GM12892 (cell line): ENCODE results near the gene CDH13.

ENCODE experiments used
- DNase-seq: peaks from one replicate; pipeline ENCODE4 v3.0.0; 2011; ENCODE audit not compliant: insufficient read length
- FAIRE-seq: peaks from 2 replicates; lab custom pipeline; 2011; peaks lifted over from hg19 to GRCh38; lab: Jason Lieb, UNC
- POLR2A ChIP-seq: IDR thresholded peaks from 2 replicates; pipeline ENCODE4 v1.6.1; 2011; ENCODE audit warnings: low read depth, low read length, control low read depth
- POLR2AphosphoS5 ChIP-seq: IDR thresholded peaks from 2 replicates; pipeline ENCODE4 v1.6.1; 2011; ENCODE audit warnings: low read depth, low read length, control low read depth
- TAF1 ChIP-seq: IDR thresholded peaks from 2 replicates; pipeline ENCODE4 v1.6.1; 2011; ENCODE audit warnings: low read depth, mild to moderate bottlenecking, control low read depth, low read length, borderline replicate concordance

The CDH13 gene

DNA sequence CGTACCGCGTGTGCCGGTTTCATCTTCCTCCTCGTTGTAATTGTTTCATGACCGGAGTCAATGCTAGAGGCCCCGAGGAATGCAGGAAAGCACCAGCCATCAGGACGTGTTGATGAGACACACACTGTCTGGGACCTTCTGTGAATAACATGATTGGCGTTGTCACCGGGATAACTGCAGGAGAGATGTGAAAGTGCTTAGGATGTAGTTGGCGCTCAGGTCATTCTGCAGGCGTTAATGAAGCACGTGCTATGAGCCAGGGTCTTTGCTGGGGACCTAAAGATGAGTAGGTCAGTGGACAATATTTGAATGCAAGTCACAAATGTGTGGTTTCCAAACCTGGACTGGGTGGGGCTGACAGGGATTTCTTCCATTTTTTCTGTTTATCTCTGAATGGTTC, 999.4 kb downstream of the CDH13 start:
- FAIRE-seq: no peak
- no peak for TF ChIP-seq TAF1
- no peak for TF ChIP-seq POLR2AphosphoS5
- no peak for TF ChIP-seq POLR2A
- DNase-seq: no peak

DNA sequence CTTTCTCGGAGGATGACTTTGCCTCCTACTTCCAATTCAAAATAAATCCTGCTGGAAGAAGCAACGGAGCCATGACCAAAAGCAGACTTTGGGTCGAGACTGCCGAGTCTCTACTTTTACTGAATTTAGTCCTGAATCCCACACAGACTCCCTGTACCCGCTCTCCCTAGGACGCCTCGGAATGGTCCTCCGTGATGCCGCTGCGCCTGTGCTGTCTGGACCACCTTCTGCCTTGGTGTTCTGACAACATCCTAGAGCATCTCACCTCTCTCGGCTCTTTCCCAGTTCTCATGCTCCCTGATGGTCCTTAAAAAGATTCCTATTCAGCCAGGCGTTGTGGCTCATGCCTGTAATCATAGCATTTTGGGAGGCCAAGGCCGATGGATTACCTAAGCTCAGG, 999.9 kb downstream of the CDH13 start:
- TF ChIP-seq POLR2A (no peak), TAF1 (no peak), POLR2AphosphoS5 (no peak)
- no peak for FAIRE-seq
- DNase-seq: no peak

DNA sequence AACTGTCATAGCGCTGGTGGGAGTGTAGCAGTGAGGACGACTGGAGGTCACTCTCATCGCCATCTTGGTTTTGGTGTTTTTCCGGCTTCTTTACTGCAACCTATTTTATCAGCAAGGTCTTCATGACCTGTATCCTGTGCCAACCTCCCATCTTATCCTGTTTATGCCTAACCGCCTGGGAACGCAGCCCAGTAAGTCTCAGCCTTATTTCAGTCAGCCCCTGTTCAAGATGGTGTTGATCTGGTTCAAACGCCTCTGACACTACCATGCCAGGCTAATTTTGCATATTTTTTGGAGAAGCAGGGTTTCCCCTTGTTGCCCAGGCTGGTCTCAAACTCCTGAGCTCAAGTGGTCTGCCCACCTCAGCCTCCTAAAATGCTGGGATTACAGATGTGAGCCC, 1001.2 kb downstream of the CDH13 start:
- no peak for FAIRE-seq

GRCh38 chr16:83629426-83629825, 1002.7 kb downstream of the CDH13 start:
- no peak for DNase-seq
- TF ChIP-seq POLR2AphosphoS5 (no peak), POLR2A (no peak), TAF1 (no peak)
- FAIRE-seq: no peak

More for the DNA sequence above, 1001.2 kb downstream of the CDH13 start:
- no peak for TF ChIP-seq TAF1
- no peak for DNase-seq

DNA sequence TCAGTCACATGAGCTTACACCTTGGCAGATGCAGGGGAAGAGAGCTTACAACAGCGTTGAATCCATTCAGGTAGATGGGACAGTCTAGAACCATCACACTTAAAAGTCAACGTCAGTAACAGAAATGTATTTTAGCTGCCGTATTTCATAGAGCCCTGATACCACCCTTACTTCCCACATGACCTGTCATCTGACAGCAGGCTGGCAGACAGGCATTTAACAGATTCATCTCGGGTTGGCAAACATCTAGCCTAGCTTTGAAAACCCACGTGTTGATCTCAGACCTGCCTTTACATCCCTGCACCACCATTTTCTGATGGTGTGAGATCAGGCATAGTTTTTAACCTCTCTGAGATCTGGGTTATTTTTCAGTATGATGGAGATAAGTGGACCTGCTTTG, 1003.1 kb downstream of the CDH13 start:
- DNase-seq (no peak), FAIRE-seq (no peak)
- no peak for TF ChIP-seq TAF1
- no peak for TF ChIP-seq POLR2A
- TF ChIP-seq POLR2AphosphoS5: no peak

DNA sequence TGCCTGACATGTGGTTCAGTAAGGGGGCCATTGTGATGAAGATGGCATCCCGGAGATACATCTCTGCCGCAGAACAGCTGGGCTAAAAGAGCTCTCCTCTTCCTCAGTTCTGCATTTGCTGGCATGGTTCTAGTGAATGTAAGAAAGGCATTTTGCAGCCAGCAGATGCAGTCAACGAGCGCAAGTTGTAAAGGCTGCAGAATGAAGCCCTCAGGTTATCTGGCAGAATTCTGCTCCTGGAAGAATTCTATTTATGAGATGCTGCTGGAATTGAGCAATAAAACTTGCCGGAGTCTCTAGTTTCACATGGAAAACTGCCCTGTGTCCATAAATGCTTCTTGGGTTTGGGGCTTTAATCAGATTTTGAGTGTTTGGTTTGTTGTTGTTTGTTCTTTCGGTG, 1004.2 kb downstream of the CDH13 start:
- no peak for TF ChIP-seq TAF1
- no peak for TF ChIP-seq POLR2AphosphoS5
- no peak for TF ChIP-seq POLR2A
- FAIRE-seq: no peak
- no peak for DNase-seq

- no peak for TF ChIP-seq TAF1
- no peak for TF ChIP-seq POLR2AphosphoS5
- TF ChIP-seq POLR2A: no peak
- no peak for FAIRE-seq
These were observed 1006.5 kb downstream of the CDH13 start for GRCh38 chr16:83633286-83633685.

GRCh38 chr16:83648347-83648746, 1021.6 kb downstream of the CDH13 start:
- DNase-seq (no peak), FAIRE-seq (no peak)
- TF ChIP-seq POLR2A: no peak
- TF ChIP-seq POLR2AphosphoS5: no peak
- no peak for TF ChIP-seq TAF1

More at GRCh38 chr16:83633286-83633685, 1006.5 kb downstream of the CDH13 start:
- DNase-seq: no peak

DNA sequence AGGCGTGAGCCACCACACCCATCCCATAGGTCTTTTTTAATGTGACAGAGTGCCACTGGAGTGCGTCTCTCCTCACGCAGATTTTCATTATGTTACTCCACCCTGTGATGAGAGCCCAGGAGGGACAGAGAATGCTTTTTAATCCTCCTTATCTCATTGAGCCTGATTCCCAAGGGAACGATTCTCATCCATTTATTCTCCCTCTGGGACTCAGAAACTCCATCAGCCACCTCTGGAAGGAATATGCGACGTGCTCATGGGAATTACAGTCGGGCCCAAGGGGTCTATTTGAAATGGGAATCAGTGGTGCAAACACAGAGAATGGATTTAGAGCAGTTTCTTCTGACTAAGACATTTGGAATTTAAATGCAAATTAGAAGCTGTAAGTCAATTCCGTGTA, 1025.1 kb downstream of the CDH13 start:
- no peak for DNase-seq
- no peak for FAIRE-seq
- TF ChIP-seq TAF1: no peak
- TF ChIP-seq POLR2A: no peak
- no peak for TF ChIP-seq POLR2AphosphoS5

DNA sequence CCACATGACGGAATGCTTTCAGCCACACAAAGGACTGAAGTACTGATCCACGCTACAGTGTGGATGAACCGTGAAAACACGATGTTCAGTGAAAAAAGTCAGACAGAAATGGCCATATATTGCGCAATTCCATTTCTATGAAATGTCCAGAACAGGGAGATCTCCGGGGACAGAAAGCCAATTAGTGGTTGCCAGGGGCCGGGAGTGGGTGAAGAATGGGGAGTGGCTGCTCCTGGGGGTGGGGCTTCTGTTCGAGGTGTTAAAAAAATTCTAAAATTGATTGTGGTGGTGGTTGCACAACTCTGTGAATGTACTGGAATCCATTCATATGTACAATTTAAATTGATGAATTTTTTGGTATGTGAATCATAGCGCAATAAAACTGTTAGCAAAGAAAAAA, 1026.2 kb downstream of the CDH13 start:
- TF ChIP-seq POLR2AphosphoS5 (no peak), TAF1 (no peak), POLR2A (no peak)
- no peak for FAIRE-seq
- DNase-seq: no peak

GRCh38 chr16:83653785-83654184, 1027.0 kb downstream of the CDH13 start:
- TF ChIP-seq TAF1 (no peak), POLR2A (no peak), POLR2AphosphoS5 (no peak)
- DNase-seq: no peak
- no peak for FAIRE-seq

GRCh38 chr16:83660282-83660681, 1033.5 kb downstream of the CDH13 start:
- no peak for DNase-seq
- no peak for FAIRE-seq
- TF ChIP-seq TAF1 (no peak), POLR2A (no peak), POLR2AphosphoS5 (no peak)

GRCh38 chr16:83661656-83662055, 1034.9 kb downstream of the CDH13 start:
- FAIRE-seq: no peak
- TF ChIP-seq POLR2AphosphoS5: no peak
- TF ChIP-seq POLR2A: no peak
- no peak for TF ChIP-seq TAF1
- no peak for DNase-seq

DNA sequence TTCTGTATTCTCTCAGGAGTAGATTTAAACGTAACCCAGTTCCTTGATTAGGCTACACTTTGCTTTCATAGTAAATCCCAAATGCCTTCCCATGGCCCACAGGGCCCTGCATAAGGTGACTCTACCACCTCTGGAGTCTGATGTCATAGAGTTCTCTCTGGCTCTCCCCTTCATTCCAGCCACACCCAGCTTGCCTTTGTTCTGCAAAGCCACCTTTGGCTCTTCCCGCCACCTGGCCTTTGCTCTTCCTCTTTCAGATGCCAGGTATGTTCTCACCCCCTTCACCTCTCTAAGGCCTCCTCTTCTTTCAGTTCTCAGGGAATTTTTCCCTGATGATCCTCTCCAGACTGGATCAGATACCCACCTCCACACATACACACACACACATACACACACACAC, 1039.7 kb downstream of the CDH13 start:
- DNase-seq: no peak
- FAIRE-seq: no peak
- TF ChIP-seq POLR2AphosphoS5 (no peak), POLR2A (no peak), TAF1 (no peak)
